ENCODE data around the gene NACA.
"Not testable (repeated sequence)": the region's sequence is repeated elsewhere in the genome, so short reads cannot be mapped to it uniquely, and the experiment has no call there.

NACA gene

DNA sequence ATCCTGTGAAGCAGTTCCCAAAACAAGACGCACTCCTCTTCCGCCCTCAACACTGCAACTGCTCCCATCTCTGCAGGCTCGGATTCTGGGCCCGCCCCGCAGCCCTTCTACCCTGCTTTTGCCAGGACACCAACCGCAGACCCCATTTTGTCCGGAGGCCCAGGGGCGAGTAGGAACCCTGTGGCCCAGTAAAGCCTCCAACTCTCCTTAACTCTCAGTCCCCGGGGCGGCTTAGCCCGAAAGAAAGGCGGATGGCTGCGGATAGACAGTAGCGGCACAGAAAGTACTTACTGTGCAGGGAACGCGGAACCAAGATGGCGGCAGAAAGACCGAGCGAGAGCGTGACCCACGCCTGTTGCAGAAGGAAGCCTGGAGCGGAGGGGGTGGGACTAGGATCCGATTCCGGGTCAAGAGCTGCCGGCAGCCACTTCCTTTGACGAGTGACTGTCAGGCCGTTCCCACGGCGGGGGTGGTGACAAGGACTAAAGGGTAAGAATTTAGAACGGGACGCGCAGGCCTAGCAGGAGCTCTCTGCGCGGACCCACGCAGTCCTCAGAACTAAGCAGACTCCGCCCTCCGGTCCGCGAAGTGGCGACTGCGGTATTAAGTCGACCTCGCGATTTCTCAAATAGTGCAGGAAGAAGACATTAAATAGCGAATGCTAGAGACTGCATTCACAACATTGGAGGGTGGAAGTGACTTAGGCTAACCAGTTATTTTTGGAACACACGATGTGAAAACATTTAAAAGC is at the start of gene NACA:
Gene NACA (minus strand): TSS at position 328 of the 751 bp plus-strand sequence. CDS start 778 bp downstream, outside the sequence.
- DNase-seq (ENCODE audit: low read depth, low spot score), result peak; percentile 96

- DNase-seq (ENCODE audit: low read depth, low spot score), result no peak
Measured at GRCh38 chr12:56773113-56773512, 48.0 kb upstream of the NACA start.

DNA sequence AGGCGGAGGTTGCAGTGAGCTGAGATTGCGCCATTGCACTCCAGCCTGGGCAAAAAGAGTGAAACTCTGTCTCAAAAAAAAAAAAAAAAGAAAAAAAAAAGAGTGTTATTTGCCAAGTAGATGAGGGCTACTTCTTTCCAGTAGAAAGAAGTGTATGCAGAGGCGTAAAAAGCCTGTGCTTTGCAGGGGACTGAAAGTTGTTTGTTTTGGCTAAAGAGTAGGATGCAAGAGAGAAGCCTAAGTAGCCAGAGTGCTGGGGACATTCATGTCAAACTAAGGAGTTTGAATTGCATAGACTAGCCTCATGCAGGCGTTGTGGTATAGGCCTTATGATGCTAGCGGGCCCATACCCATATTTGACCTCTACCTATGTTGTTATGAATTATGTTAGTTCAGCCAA is 47.5 kb upstream of the NACA start:
- DNase-seq (ENCODE audit: low read depth, low spot score), result no peak

DNA sequence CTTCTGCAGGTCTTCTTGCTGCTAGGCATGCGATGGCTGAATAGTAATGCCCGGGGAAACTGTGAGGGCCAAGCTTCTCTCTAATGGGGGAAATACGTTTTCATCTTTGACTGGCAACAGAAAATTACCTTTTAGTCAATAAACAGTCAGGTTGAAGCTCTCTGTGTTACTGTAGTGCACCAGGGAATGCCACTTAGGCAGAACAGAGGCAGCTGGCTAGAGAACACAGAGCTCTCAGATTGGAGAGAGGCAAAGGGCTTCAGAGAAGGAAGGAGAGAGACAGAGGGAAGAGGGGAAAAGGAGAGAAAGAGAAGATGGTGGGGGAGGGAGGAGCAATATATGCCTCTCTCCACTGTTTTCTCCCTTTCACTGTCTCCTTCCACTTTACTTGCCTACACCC is 44.8 kb upstream of the NACA start:
- DNase-seq (ENCODE audit: low read depth, low spot score), result no peak

DNA sequence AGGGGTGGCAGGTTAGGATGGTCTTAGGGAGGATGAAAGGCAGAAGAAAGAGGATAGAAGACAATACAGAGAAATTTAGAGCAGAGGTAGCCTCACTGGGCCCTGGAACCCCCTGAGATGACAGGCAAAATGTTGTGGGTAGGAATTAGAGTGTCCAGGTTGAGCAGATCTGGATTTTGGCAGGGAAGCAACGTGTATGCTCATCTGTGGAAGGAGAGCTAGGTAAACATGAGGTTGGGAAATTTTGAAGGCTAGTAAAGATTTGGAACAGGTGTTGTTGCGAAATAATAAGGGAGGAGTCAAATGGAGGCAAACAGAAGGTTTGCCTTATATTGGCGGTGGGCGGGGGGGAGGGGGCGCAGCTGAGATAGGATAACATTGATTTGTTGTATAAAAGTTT is 43.3 kb upstream of the NACA start:
- no peak for DNase-seq (ENCODE audit: low read depth, low spot score)

- DNase-seq (ENCODE audit: low read depth, low spot score), result no peak
Measured at GRCh38 chr12:56766535-56766934, 41.4 kb upstream of the NACA start.

- no peak for DNase-seq (ENCODE audit: low read depth, low spot score)
Measured at GRCh38 chr12:56763753-56764657, 38.9 kb upstream of the NACA start.

DNA sequence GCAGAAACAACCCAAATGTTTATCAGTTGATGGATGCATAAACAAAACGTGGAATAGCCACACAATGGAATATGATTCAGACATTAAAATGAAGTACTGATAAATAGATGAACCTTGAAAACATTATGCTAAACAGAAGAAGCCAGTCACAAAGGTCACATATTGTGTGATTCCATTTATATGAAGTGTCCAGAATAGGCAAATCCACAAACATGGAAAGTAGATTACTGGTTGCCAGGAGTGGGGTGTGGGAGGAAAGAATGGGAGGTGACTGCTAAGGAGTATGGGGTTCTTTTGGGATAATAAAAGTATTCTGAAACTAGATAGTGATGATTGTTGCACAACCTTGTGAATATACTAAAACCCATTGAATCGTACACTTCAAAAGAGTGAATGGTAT is 36.7 kb upstream of the NACA start:
- DNase-seq (ENCODE audit: low read depth, low spot score), result no peak

DNA sequence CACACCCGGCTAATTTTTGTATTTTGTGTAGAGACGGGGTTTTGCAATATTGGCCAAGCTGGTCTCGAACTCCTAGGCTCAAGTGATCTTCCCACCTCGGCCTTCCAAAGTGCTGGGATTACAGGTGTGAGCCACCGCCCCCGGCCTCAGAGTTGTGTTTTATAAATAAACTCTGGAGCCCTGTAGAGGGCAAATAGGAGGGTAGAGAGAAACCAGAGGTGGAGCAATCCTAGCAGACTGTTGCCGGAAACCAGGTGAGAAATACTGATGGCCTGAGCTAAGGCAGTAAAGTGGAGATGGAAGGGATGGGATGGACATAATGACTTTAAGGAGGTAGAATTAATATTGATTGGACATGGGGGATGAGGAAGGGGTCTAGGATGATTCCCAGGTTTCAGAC is 35.4 kb upstream of the NACA start:
- no peak for DNase-seq (ENCODE audit: low read depth, low spot score)

DNA sequence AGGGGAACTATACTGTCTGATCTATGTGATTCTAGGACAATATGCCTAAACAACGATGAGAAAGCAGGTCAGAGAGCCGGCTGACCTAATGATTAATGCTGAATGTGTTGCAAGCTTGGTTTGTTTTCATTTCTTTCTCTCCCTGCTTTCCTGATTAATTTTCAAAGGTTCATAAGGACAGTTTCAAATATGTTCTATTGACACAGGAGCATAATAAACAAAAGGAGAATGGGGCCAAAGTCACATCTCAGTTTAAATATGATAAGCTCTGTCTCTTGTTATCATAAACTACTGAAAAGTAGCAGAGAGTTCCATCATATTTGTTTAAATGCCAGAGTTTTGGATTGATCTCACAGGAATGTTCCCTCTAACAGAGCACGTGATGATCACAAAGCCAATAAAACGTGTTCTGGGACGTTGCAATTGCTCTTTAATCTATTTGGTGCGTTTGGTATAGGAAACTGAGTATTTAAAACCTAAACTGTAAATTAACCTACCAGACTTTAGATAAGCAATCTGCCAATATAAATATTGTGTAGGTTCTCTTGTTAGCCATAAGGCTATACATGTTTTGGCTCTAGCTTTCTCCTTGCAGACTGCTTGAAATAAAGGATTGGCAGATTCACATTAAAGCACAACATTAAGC is 34.3 kb upstream of the NACA start:
- no peak for DNase-seq (ENCODE audit: low read depth, low spot score)

- DNase-seq (ENCODE audit: low read depth, low spot score), result no peak
Measured at GRCh38 chr12:56758728-56759262, 33.7 kb upstream of the NACA start.

DNA sequence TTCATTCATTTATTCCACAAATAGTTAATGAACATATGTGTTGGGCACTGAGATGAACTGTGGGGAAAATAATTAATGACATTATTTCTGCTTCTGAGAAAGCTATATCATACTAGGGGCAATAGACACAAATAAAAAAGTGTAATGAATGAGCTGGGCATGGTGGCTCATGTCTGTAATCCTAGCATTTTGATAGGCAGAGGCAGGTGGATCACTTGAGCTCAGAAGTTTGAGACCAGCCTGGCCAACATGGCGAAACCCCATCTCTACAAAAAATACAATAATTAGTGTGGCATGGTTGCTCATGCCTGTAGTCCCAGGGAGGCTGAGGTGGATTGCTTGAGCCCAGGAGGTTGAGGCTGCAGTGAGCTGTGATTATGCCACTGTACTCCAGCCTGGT is 32.9 kb upstream of the NACA start:
- not testable (repeated sequence) for DNase-seq (ENCODE audit: low read depth, low spot score)

DNA sequence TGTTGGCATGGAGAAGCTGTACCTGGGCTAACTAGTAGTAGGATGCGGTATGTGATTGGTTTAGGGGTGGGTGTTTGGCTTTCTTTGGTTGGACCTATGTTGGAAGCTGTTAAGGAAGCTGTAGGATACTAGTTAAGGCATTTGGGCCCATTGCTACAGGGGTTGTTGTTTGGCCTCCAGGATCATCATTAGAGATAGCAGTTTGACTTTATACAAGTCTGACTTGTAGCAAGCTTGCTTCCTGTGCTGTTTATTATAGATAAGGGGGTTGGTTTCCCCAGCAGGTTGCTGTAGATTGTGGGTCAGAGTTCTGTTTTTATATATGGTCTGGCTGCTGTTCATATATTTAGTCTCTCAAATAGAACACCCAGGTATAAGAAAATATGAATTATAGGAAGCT is 28.5 kb upstream of the NACA start:
- no peak for DNase-seq (ENCODE audit: low read depth, low spot score)

DNA sequence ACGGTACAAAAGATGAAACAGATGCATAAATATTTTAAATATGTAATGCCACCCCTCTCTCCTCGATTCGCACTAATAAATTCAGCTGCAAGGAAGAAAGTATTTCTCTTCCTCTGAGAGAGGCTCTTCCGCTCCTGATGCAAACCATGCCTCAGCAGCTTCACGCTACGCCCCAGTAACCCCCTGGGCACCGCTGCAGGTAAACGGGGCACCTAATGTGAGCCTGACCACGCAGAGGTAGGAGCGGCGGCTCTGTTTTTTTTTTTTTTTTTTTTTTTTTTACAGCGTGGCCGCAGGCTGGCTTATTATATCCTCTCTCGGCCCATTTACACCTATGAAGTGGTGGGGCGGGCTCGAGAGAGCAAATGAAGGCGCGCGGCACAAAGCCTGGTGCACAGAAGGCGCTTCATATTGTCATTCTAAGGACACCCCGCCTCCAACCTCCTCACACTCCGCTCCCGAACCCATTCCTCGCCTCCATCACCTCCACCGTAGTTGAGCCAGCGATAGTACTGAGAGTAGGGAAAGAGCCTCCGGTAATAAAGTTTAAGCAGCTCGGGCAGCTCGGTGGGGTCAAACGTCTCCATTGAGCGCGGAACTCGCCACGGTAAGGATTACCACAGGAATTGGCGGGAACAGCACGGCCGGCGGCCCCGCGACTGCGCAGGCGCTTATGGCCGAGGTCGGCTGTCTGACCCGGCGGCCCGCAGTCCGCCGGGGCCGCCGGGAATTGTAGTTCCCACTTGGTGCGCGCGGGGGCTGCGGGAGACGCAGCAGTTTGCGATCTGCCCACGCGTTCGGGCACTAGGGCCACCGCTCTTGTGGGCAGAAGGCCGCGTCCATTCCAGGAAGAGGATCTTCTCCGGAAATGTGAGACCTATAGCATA is 26.9 kb upstream of the NACA start, which contains the start of gene PRIM1:
Gene PRIM1 (minus strand): TSS at position 612 of the 887 bp plus-strand sequence. CDS start 25 bp downstream, at position 587.
- peak; percentile 63 for DNase-seq (ENCODE audit: low read depth, low spot score)

GRCh38 chr12:56750596-56750995 is 25.5 kb upstream of the NACA start:
- DNase-seq (ENCODE audit: low read depth, low spot score), result not testable (repeated sequence)

GRCh38 chr12:56749853-56750252 is 24.8 kb upstream of the NACA start:
- no peak for DNase-seq (ENCODE audit: low read depth, low spot score)

DNA sequence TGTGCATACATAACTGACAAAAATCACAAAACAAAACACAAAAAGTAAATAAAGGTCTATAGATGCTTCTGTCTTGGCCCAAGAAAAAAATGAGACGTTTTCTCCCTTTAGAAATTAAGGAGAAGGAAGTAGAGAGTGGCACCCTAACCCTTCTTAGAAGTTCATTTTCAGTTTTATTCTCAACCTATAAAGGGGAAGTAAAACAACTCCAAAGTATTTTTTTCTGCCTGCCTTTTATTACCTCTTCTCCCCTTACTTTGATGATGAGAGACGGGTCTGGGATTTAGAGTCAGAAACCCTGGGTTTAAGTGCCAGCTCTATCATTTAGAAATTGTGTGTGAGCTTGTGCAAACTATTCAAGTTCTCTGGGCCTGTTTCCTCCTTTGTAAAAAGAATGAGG is 24.3 kb upstream of the NACA start:
- DNase-seq (ENCODE audit: low read depth, low spot score), result no peak

- DNase-seq (ENCODE audit: low read depth, low spot score), result no peak
Measured at GRCh38 chr12:56728139-56728861, 3.2 kb upstream of the NACA start.

- not testable (repeated sequence) for DNase-seq (ENCODE audit: low read depth, low spot score)
Measured at GRCh38 chr12:56726196-56726675, 1.1 kb upstream of the NACA start.

DNA sequence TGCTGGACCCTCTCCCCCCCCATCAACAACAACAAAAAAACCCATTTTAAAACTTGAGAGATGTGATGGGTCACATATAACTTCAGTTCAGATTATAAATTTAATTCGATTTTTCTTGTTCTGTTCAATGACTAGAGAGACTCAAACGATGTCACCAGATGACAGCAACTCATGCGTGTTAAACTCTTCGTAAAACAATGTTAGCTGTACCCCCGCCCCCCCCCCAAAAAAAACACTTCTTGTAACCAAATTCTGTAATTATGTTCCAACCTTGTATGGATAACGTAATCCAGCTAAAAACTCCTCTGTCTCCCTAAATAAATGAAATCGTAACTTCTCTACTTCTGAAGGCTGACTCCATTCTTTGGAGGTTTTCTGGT is 614 bp upstream of the NACA start:
- no peak for DNase-seq (ENCODE audit: low read depth, low spot score)

Measured in activated CD4-positive, CD25-positive, alpha-beta regulatory T cell treated with anti-CD3 and anti-CD28 coated beads, Interleukin-2, amount 50 U/mL, for 16 hours (primary cell).